ENCODE data around the gene PROCA1. TPM values are rescaled to one million over a fixed set of nuclear protein-coding genes. Genes with fewer than 3 reads are reported as not detected.

Gene PROCA1
- total RNA-seq, 1 donor from 2014 or later, result 3.4 TPM

DNA sequence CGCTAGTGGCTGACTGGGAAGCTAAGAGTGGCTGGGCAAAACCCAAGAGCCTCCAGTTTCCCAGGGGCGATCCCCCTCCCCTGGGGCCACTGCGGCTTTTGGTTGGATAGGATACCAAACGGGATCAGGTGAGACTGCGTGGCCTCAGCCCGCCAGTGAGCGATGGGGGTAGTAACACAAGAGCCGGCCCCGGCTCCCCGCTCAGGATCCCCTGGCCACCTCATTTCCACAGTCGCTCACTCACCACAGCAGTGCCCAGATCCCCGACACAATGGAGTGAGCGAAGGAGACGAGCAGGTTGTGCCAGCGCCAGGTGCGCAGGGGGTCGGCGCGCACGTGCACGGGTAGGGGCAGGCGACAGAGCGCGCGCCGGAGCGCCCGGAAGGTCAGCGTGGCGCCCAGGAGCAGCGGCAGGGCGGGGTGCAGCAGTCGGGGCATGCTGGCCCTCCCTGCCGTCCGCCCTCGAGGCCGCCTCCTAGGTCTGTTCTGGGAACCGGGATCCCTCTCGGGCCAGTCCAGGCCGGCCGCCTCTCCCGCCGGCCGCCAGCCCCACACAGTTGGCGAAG is 14.1 kb upstream of the PROCA1 start:
- H3K79me2 ChIP-seq (ENCODE audit: insufficient read depth, low read length), result peaks cover 32% of the 10 kb centered on the region
- Mint-ChIP-seq H3K9me3 (ENCODE audit: unreplicated experiment) (no peaks in the 10 kb centered on the region), H3K36me3 (ENCODE audit: low read depth, unreplicated experiment) (peaks cover 6% of the 10 kb centered on the region), H3K27ac (ENCODE audit: unreplicated experiment) (peak overlapping the region; percentile 90), H3K4me3 (ENCODE audit: unreplicated experiment) (peak overlapping the region; percentile 99), H3K27me3 (ENCODE audit: low read depth, unreplicated experiment) (no peaks in the 10 kb centered on the region), H3K4me1 (ENCODE audit: low read depth, unreplicated experiment) (peaks cover 37% of the 10 kb centered on the region)
- peak overlapping the region; percentile 80 for H3K9ac ChIP-seq (ENCODE audit: low read length)
- H2AFZ ChIP-seq (ENCODE audit: low read depth, low read length), result no peak overlapping the region
- H3K4me3 ChIP-seq (ENCODE audit: insufficient read depth, low read depth, low read length), result peak overlapping the region; percentile 59
- peaks cover 35% of the 10 kb centered on the region for H3K36me3 ChIP-seq (ENCODE audit: insufficient read depth, low read length)
- no peaks in the 10 kb centered on the region for H3K9me3 ChIP-seq (ENCODE audit: insufficient read depth, low read depth, low read length)
- H3K27me3 ChIP-seq (ENCODE audit: insufficient read depth, low read length), result no peaks in the 10 kb centered on the region
- peak overlapping the region; percentile 51 for H3K27ac ChIP-seq (ENCODE audit: low read depth, low read length)
- TF ChIP-seq EZH2 (IDR thresholded peaks at IDR 0.05; ENCODE audit: insufficient read depth, low read length), result no peak
- TF ChIP-seq, protein P1, sequence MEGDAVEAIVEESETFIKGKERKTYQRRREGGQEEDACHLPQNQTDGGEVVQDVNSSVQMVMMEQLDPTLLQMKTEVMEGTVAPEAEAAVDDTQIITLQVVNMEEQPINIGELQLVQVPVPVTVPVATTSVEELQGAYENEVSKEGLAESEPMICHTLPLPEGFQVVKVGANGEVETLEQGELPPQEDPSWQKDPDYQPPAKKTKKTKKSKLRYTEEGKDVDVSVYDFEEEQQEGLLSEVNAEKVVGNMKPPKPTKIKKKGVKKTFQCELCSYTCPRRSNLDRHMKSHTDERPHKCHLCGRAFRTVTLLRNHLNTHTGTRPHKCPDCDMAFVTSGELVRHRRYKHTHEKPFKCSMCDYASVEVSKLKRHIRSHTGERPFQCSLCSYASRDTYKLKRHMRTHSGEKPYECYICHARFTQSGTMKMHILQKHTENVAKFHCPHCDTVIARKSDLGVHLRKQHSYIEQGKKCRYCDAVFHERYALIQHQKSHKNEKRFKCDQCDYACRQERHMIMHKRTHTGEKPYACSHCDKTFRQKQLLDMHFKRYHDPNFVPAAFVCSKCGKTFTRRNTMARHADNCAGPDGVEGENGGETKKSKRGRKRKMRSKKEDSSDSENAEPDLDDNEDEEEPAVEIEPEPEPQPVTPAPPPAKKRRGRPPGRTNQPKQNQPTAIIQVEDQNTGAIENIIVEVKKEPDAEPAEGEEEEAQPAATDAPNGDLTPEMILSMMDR (IDR thresholded peaks at IDR 0.05; ENCODE audit: insufficient read depth, low read depth, low read length), result no peak
- H3K4me1 ChIP-seq (ENCODE audit: insufficient read depth, low read length), result peaks cover 48% of the 10 kb centered on the region
- peaks cover 48% of the 10 kb centered on the region for H4K20me1 ChIP-seq (ENCODE audit: insufficient read depth, low read length)
- DNase-seq (ENCODE audit: low read depth) (peak; percentile 57), FAIRE-seq (no peak)
- H3K4me2 ChIP-seq (ENCODE audit: low read length), result peak overlapping the region; percentile 98

DNA sequence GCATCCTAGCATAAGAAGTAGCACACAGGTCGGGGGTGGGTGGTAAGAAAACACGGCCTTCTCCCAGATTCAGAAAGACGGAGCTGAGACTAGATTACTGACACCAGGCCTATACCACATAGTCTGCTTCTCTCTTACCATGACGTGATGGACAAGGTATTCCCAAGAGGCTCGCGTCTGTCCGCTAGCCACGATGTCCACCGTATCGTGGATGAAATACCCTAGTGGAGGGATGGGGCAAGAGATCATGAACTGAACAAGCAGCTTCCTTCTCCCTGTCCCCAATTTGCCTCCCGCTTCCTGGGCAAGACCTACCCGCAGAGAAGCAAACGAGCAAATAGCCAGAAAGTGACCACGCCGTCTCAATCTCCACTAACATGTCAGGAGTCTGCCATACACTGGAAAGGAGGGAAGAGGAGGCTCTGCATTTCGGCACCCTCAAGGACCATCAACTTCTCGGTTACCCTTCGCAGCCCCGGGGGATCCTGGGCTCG is 13.5 kb upstream of the PROCA1 start:
- H4K20me1 ChIP-seq (ENCODE audit: insufficient read depth, low read length), result peaks cover 53% of the 10 kb centered on the region
- H3K27me3 ChIP-seq (ENCODE audit: insufficient read depth, low read length), result no peaks in the 10 kb centered on the region
- H3K4me1 ChIP-seq (ENCODE audit: insufficient read depth, low read length), result peaks cover 48% of the 10 kb centered on the region
- H3K4me2 ChIP-seq (ENCODE audit: low read length), result peak overlapping the region; percentile 98
- H3K9me3 ChIP-seq (ENCODE audit: insufficient read depth, low read depth, low read length), result no peaks in the 10 kb centered on the region
- TF ChIP-seq EZH2 (IDR thresholded peaks at IDR 0.05; ENCODE audit: insufficient read depth, low read length), result no peak
- TF ChIP-seq, protein P1 (IDR thresholded peaks at IDR 0.05; ENCODE audit: insufficient read depth, low read depth, low read length), result no peak
- Mint-ChIP-seq H3K36me3 (ENCODE audit: low read depth, unreplicated experiment) (peaks cover 10% of the 10 kb centered on the region), H3K9me3 (ENCODE audit: unreplicated experiment) (no peaks in the 10 kb centered on the region), H3K4me3 (ENCODE audit: unreplicated experiment) (peak overlapping the region; percentile 99), H3K27ac (ENCODE audit: unreplicated experiment) (peak overlapping the region; percentile 90), H3K27me3 (ENCODE audit: low read depth, unreplicated experiment) (no peaks in the 10 kb centered on the region), H3K4me1 (ENCODE audit: low read depth, unreplicated experiment) (peaks cover 37% of the 10 kb centered on the region)
- peaks cover 36% of the 10 kb centered on the region for H3K36me3 ChIP-seq (ENCODE audit: insufficient read depth, low read length)
- peak overlapping the region; percentile 59 for H3K4me3 ChIP-seq (ENCODE audit: insufficient read depth, low read depth, low read length)
- no peak for FAIRE-seq
- DNase-seq (ENCODE audit: low read depth), result peak; percentile 63
- H3K9ac ChIP-seq (ENCODE audit: low read length), result peak overlapping the region; percentile 80
- peak overlapping the region; percentile 51 for H3K27ac ChIP-seq (ENCODE audit: low read depth, low read length)
- H2AFZ ChIP-seq (ENCODE audit: low read depth, low read length), result no peak overlapping the region
- peaks cover 37% of the 10 kb centered on the region for H3K79me2 ChIP-seq (ENCODE audit: insufficient read depth, low read length)
